Neural cell (in vitro differentiated cells): ENCODE measurements around the gene SMAP2. TPM values are rescaled to one million over a fixed set of nuclear protein-coding genes. Genes with fewer than 3 reads are reported as not detected.

Experiments used
- H2AFZ ChIP-seq: fragments of 200-600, 300-800 bp; sonication (generic), shearing (Covaris generic); 2 replicates; pipeline ENCODE4 v1.6.0; 2014; ENCODE audit warnings: low read depth, mild to moderate bottlenecking, antibody characterized with exemption, low read length, moderate library complexity
- H3F3A ChIP-seq: fragments of 200-600 bp; shearing (Covaris generic); 2 replicates; pipeline ENCODE4 v1.6.1; 2016; ENCODE audit warnings: mild to moderate bottlenecking, moderate library complexity, mixed read lengths, antibody characterized with exemption, low read length; ENCODE audit not compliant: insufficient read depth, poor library complexity, severe bottlenecking
- H3K27ac ChIP-seq: fragments of 200-600, 300-800 bp; sonication (generic), shearing (Covaris generic); 2 replicates; pipeline ENCODE4 v1.5.1; 2014; ENCODE audit warnings: mild to moderate bottlenecking, low read length, moderate library complexity
- H3K27me3 ChIP-seq: fragments of 300-800, 200-600 bp; sonication (generic), shearing (Covaris generic); 2 replicates; pipeline ENCODE4 v1.6.0; 2014; ENCODE audit warnings: mild to moderate bottlenecking, low read depth, low read length, moderate library complexity; ENCODE audit not compliant: insufficient read depth
- H3K36me3 ChIP-seq: fragments of 300-800, 200-600 bp; sonication (generic), shearing (Covaris generic); 2 replicates; pipeline ENCODE4 v1.5.1; 2014; ENCODE audit warnings: mild to moderate bottlenecking, antibody characterized with exemption, low read length, moderate library complexity; ENCODE audit not compliant: insufficient read depth
- H3K4me2 ChIP-seq: fragments of 300-800, 200-600 bp; sonication (generic), shearing (Covaris generic); 2 replicates; pipeline ENCODE4 v1.6.0; 2014; ENCODE audit warnings: mild to moderate bottlenecking, low read length
- H3K4me3 ChIP-seq: fragments of 300-800, 200-600 bp; sonication (generic), shearing (Covaris generic); 2 replicates; pipeline ENCODE4 v1.5.1; 2014; ENCODE audit warnings: mild to moderate bottlenecking, low read length, moderate library complexity
- H3K79me2 ChIP-seq: fragments of 200-600 bp; shearing (Covaris generic); replicated peaks from 2 replicates; pipeline ENCODE4 v1.6.0; 2014; ENCODE audit warnings: mild to moderate bottlenecking, low read length, moderate library complexity; ENCODE audit not compliant: insufficient read depth
- H3K9ac ChIP-seq: fragments of 300-800, 200-600 bp; sonication (generic), shearing (Covaris generic); 2 replicates; pipeline ENCODE4 v1.6.1; 2016; ENCODE audit warnings: mild to moderate bottlenecking, low read length, mixed read lengths
- H3K9me2 ChIP-seq: fragments of 200-600 bp; shearing (Covaris generic); 2 replicates; pipeline ENCODE4 v1.6.1; 2016; ENCODE audit warnings: mild to moderate bottlenecking, low read length, mixed read lengths; ENCODE audit not compliant: insufficient read depth
- H3K9me3 ChIP-seq: fragments of 200-600, 300-800 bp; sonication (generic), shearing (Covaris generic); 2 replicates; pipeline ENCODE4 v1.6.1; 2016; ENCODE audit warnings: mild to moderate bottlenecking, mixed run types, low read length, moderate library complexity, mixed read lengths
- H4K20me1 ChIP-seq: fragments of 200-600 bp; shearing (Covaris generic); 2 replicates; pipeline ENCODE4 v1.6.1; 2016; ENCODE audit warnings: mild to moderate bottlenecking, mixed run types; ENCODE audit not compliant: insufficient read depth
- CTCF ChIP-seq: fragments of 450-650 bp; IDR thresholded peaks from 2 replicates; pipeline ENCODE4 v1.5.1; 2014; ENCODE audit warnings: antibody characterized with exemption, mild to moderate bottlenecking, moderate library complexity; ENCODE audit not compliant: poor library complexity, severe bottlenecking
- EP300 ChIP-seq: fragments of 450-650 bp; conservative IDR thresholded peaks from 2 replicates; pipeline ENCODE4 v1.6.1; 2014; ENCODE audit warnings: antibody characterized with exemption, mild to moderate bottlenecking, moderate library complexity; ENCODE audit not compliant: poor library complexity, severe bottlenecking
- POLR2AphosphoS5 ChIP-seq: IDR thresholded peaks from 2 replicates; pipeline ENCODE4 v1.6.1; 2012
- polyA plus RNA-seq: library from polyadenylated mRNA; depleted of rRNA; stranded (reverse); fragments of >200 nt; gene quantifications from 2 replicates; pipeline ENCODE4 v1.2.3, GENCODE V29; 2014
- TF ChIP-seq, protein P1 (sequence below): IDR thresholded peaks from 2 replicates; pipeline ENCODE4 v1.6.1; 2012; ENCODE audit warnings: borderline replicate concordance

Gene SMAP2
- polyA plus RNA-seq, 1 donor from 2014 or later = 46.8 TPM

DNA sequence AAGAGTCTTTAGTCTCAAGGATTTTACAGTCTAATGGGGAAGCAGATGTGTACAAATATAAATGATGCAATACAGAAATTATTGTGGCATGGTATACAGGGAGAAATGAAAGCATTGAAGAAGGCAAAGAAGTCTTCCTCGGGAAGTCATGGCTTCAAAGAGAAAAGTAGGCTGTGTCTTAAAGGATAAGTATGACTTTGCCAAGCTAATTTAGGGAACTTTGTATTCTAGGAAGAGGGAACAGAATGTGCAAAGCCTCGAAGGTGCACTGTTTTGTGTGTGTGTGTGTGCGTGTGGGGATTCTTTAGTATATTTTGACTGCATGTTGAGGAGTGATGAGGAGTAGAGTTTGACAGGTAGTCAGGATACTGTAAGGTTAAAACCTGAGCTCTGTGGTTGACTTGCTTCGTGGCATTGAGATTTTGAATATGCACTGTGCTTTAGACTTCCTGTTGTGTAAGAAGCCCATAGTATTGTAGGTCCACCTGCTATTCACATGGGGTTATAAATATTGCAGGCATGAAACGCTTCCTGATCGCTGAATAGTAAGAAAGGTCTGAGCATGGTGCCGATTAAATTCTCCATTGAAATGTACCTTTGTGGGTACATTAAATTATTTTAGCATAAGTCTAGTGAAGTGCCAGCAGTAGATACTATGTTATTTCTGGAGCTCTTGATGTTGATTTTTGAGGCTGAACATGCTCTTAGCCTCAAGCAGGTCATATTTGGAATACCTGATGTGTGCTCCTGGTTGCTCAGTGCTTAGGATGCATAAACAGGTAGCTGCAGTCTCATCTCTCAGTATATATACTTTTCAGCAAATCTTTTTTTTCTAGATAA, 8.0 kb downstream of the SMAP2 start:
- no peaks in the 10 kb centered on the region for H3K9me3 ChIP-seq
- no peaks in the 10 kb centered on the region for H4K20me1 ChIP-seq
- no peaks in the 10 kb centered on the region for H3F3A ChIP-seq
- no peak overlapping the region for H3K4me2 ChIP-seq
- H3K27me3 ChIP-seq = no peaks in the 10 kb centered on the region
- no peaks in the 10 kb centered on the region for H3K9me2 ChIP-seq
- TF ChIP-seq POLR2AphosphoS5 = no peak
- no peak for TF ChIP-seq CTCF
- TF ChIP-seq, protein P1, sequence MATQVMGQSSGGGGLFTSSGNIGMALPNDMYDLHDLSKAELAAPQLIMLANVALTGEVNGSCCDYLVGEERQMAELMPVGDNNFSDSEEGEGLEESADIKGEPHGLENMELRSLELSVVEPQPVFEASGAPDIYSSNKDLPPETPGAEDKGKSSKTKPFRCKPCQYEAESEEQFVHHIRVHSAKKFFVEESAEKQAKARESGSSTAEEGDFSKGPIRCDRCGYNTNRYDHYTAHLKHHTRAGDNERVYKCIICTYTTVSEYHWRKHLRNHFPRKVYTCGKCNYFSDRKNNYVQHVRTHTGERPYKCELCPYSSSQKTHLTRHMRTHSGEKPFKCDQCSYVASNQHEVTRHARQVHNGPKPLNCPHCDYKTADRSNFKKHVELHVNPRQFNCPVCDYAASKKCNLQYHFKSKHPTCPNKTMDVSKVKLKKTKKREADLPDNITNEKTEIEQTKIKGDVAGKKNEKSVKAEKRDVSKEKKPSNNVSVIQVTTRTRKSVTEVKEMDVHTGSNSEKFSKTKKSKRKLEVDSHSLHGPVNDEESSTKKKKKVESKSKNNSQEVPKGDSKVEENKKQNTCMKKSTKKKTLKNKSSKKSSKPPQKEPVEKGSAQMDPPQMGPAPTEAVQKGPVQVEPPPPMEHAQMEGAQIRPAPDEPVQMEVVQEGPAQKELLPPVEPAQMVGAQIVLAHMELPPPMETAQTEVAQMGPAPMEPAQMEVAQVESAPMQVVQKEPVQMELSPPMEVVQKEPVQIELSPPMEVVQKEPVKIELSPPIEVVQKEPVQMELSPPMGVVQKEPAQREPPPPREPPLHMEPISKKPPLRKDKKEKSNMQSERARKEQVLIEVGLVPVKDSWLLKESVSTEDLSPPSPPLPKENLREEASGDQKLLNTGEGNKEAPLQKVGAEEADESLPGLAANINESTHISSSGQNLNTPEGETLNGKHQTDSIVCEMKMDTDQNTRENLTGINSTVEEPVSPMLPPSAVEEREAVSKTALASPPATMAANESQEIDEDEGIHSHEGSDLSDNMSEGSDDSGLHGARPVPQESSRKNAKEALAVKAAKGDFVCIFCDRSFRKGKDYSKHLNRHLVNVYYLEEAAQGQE = no peak
- no peak overlapping the region for H3K9ac ChIP-seq
- H3K79me2 ChIP-seq = peaks cover 53% of the 10 kb centered on the region
- no peak overlapping the region for H2AFZ ChIP-seq
- H3K27ac ChIP-seq = no peak overlapping the region
- no peaks in the 10 kb centered on the region for H3K36me3 ChIP-seq
- H3K4me3 ChIP-seq = no peak overlapping the region

DNA sequence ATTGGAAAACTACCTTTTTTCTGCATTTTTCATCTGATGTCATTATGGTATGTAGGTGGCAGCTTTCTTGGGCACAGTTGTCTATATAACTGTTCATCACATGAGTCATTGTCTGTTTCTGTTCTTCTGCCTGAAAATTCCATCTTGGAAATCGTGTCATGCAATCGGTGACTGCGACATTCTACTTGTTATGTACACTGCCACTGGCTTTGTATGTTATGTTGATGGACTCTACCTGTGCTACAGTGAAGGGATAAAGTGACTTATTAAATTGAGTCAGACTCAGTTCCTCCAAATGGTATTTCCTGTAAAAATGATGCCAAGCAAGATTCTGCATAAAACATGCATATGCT, 8.6 kb downstream of the SMAP2 start:
- H3K4me2 ChIP-seq = no peak overlapping the region
- H3K36me3 ChIP-seq = no peaks in the 10 kb centered on the region
- H3K27me3 ChIP-seq = no peaks in the 10 kb centered on the region
- H3K9me3 ChIP-seq = no peaks in the 10 kb centered on the region
- no peak overlapping the region for H3K9ac ChIP-seq
- peaks cover 47% of the 10 kb centered on the region for H3K79me2 ChIP-seq
- no peaks in the 10 kb centered on the region for H3F3A ChIP-seq
- no peak overlapping the region for H2AFZ ChIP-seq
- H4K20me1 ChIP-seq = no peaks in the 10 kb centered on the region
- no peaks in the 10 kb centered on the region for H3K9me2 ChIP-seq
- no peak overlapping the region for H3K27ac ChIP-seq
- no peak for TF ChIP-seq EP300
- TF ChIP-seq, protein P1 = no peak
- no peak overlapping the region for H3K4me3 ChIP-seq
